SH-SY5Y (cell line): ENCODE results near the gene ZDHHC14.

ENCODE experiments used
- GATA2 ChIP-seq: IDR thresholded peaks from 2 replicates; pipeline ENCODE4 v1.6.1; 2011; ENCODE audit warnings: mild to moderate bottlenecking, low read depth, low read length
- GATA3 ChIP-seq: IDR thresholded peaks from 2 replicates; pipeline ENCODE4 v1.6.1; 2011; ENCODE audit warnings: low read depth, mild to moderate bottlenecking, low read length, moderate library complexity

DNA sequence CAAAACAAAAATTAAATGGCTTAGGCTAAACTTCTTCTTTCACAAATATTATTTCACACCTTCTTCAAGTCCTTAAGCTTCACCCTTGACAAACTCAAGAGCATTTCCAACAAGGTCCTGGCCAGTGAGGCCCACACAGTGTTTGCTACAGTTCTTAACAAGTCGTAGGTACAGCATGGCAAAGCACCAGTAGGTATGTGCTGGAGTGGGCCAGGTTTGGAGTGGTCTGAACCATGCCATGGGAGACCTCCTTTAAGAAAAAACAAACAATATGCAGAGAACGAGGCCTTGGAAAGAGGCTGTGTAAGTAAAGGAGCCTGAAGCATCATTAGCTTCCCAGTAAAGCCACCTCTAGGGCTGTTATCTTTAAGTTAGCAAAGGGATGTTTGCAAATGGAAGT, 287.7 kb downstream of the ZDHHC14 start:
- TF ChIP-seq GATA2 = no peak
- no peak for TF ChIP-seq GATA3
